HG03196 (cell line): Measurements from ENCODE around the gene SMPDL3B.
A peak's percentile ranks its signal among the peaks of the same experiment; 100 is the strongest.

ENCODE experiments used
- ATAC-seq: cut with Tn5 transposase; IDR thresholded peaks from one replicate; pipeline ENCODE4 v1.9.1; 2021; ENCODE audit not compliant: unreplicated experiment

SMPDL3B gene

GRCh38 chr1:27940297-27940696 is 5.5 kb downstream of the SMPDL3B start:
- no peak for ATAC-seq

GRCh38 chr1:27940870-27941560 is 6.2 kb downstream of the SMPDL3B start:
- no peak for ATAC-seq

GRCh38 chr1:27941671-27942540 is 7.1 kb downstream of the SMPDL3B start:
- no peak for ATAC-seq

- ATAC-seq: no peak
These were observed 10.2 kb downstream of the SMPDL3B start for GRCh38 chr1:27945020-27945419.

GRCh38 chr1:27949027-27949426 is 14.2 kb downstream of the SMPDL3B start:
- no peak for ATAC-seq

GRCh38 chr1:27951396-27951795 is 16.6 kb downstream of the SMPDL3B start:
- no peak for ATAC-seq

- no peak for ATAC-seq
These were observed 17.3 kb downstream of the SMPDL3B start for GRCh38 chr1:27952147-27952546.

GRCh38 chr1:27954186-27954585 is 19.4 kb downstream of the SMPDL3B start:
- no peak for ATAC-seq

GRCh38 chr1:27955076-27955475 is 20.3 kb downstream of the SMPDL3B start:
- ATAC-seq: no peak

GRCh38 chr1:27956761-27957160 is 22.0 kb downstream of the SMPDL3B start:
- ATAC-seq: no peak

GRCh38 chr1:27957655-27958054 is 22.9 kb downstream of the SMPDL3B start:
- no peak for ATAC-seq

- no peak for ATAC-seq
These were observed 23.7 kb downstream of the SMPDL3B start for GRCh38 chr1:27958513-27958912.

GRCh38 chr1:27959792-27960603 is 25.2 kb downstream of the SMPDL3B start, which contains the start of gene XKR8:
TSS of gene XKR8 (plus strand) at chr1:27959973. CDS start at chr1:27960070, 97 bp downstream.
- ATAC-seq: peak; percentile 70

- no peak for ATAC-seq
These were observed 26.2 kb downstream of the SMPDL3B start for GRCh38 chr1:27960762-27961645.

- ATAC-seq: no peak
These were observed 26.9 kb downstream of the SMPDL3B start for GRCh38 chr1:27961646-27962221.

- no peak for ATAC-seq
These were observed 28.6 kb downstream of the SMPDL3B start for GRCh38 chr1:27963393-27963792.

- ATAC-seq: no peak
These were observed 31.8 kb downstream of the SMPDL3B start for GRCh38 chr1:27966402-27967105.

GRCh38 chr1:27967106-27967883 is 32.5 kb downstream of the SMPDL3B start:
- ATAC-seq: no peak
